Astrocyte (in vitro differentiated cells and primary cell): ENCODE measurements around the gene NSFL1C. TPM values are rescaled to one million over a fixed set of nuclear protein-coding genes. Genes with fewer than 3 reads are reported as not detected.

ENCODE experiments used
- DNase-seq: peaks from one replicate; pipeline ENCODE4 v3.0.0-alpha.2; 2010; ENCODE audit warnings: low read depth
- FAIRE-seq: peaks from 2 replicates; lab custom pipeline; 2011; peaks lifted over from hg19 to GRCh38; lab: Jason Lieb, UNC
- H2AFZ ChIP-seq: 2 replicates; pipeline ENCODE4 v1.6.0; 2012; ENCODE audit warnings: low read depth, low read length, inconsistent platforms
- H3K27ac ChIP-seq: 2 replicates; pipeline ENCODE4 v1.5.1; 2011; ENCODE audit warnings: low read depth, low read length, inconsistent platforms
- H3K27me3 ChIP-seq: 2 replicates; pipeline ENCODE4 v1.6.0; 2011; ENCODE audit warnings: low read length, inconsistent platforms; ENCODE audit not compliant: insufficient read depth
- H3K36me3 ChIP-seq: 2 replicates; pipeline ENCODE4 v1.5.1; 2011; ENCODE audit warnings: low read length, inconsistent platforms; ENCODE audit not compliant: insufficient read depth
- H3K4me1 ChIP-seq: 2 replicates; pipeline ENCODE4 v1.5.1; 2011; ENCODE audit warnings: low read length, inconsistent platforms; ENCODE audit not compliant: insufficient read depth
- H3K4me2 ChIP-seq: 2 replicates; pipeline ENCODE4 v1.6.0; 2012; ENCODE audit warnings: low read length, inconsistent platforms
- H3K4me3 ChIP-seq: 2 replicates; pipeline ENCODE4 v1.5.1; 2011; ENCODE audit warnings: low read depth, mild to moderate bottlenecking, low read length, inconsistent platforms; ENCODE audit not compliant: insufficient read depth
- H3K79me2 ChIP-seq: 2 replicates; pipeline ENCODE4 v1.6.0; 2012; ENCODE audit warnings: mild to moderate bottlenecking, low read length, inconsistent platforms; ENCODE audit not compliant: insufficient read depth
- H3K9ac ChIP-seq: 2 replicates; pipeline ENCODE4 v1.6.0; 2012; ENCODE audit warnings: mild to moderate bottlenecking, low read length, inconsistent platforms
- H3K9me3 ChIP-seq: 2 replicates; pipeline ENCODE4 v1.5.1; 2012; ENCODE audit warnings: low read depth, mild to moderate bottlenecking, low read length, inconsistent platforms; ENCODE audit not compliant: insufficient read depth
- H4K20me1 ChIP-seq: 2 replicates; pipeline ENCODE4 v1.6.0; 2012; ENCODE audit warnings: low read length, inconsistent platforms; ENCODE audit not compliant: insufficient read depth
- H3K27ac Mint-ChIP-seq: one replicate; pipeline ENCODE4 v1.8.0; 2021; ENCODE audit warnings: mild to moderate bottlenecking, mixed read lengths; ENCODE audit not compliant: unreplicated experiment
- H3K27me3 Mint-ChIP-seq: one replicate; pipeline ENCODE4 v1.8.0; 2021; ENCODE audit warnings: low read depth, mixed read lengths; ENCODE audit not compliant: unreplicated experiment
- H3K36me3 Mint-ChIP-seq: one replicate; pipeline ENCODE4 v1.8.0; 2021; ENCODE audit warnings: low read depth, mixed read lengths; ENCODE audit not compliant: unreplicated experiment
- H3K4me1 Mint-ChIP-seq: one replicate; pipeline ENCODE4 v1.8.0; 2021; ENCODE audit warnings: low read depth, mixed read lengths; ENCODE audit not compliant: unreplicated experiment
- H3K4me3 Mint-ChIP-seq: one replicate; pipeline ENCODE4 v1.8.0; 2021; ENCODE audit warnings: mild to moderate bottlenecking, moderate library complexity, mixed read lengths; ENCODE audit not compliant: unreplicated experiment
- H3K9me3 Mint-ChIP-seq: one replicate; pipeline ENCODE4 v1.8.0; 2021; ENCODE audit warnings: mild to moderate bottlenecking, mixed read lengths; ENCODE audit not compliant: unreplicated experiment
- CTCF ChIP-seq: IDR thresholded peaks from 2 replicates; pipeline ENCODE4 v1.5.1; 2011; ENCODE audit warnings: low read depth, mild to moderate bottlenecking, inconsistent platforms, low read length, moderate library complexity; ENCODE audit not compliant: insufficient read depth
- EZH2 ChIP-seq: IDR thresholded peaks from 2 replicates; pipeline ENCODE4 v1.6.1; 2012; ENCODE audit warnings: mild to moderate bottlenecking, low read length, inconsistent platforms; ENCODE audit not compliant: insufficient read depth
- total RNA-seq: library from RNA; stranded (reverse); gene quantifications from 2 replicates; pipeline ENCODE4 v1.2.1, GENCODE V29; 2021

Gene NSFL1C
- total RNA-seq, 1 donor from 2014 or later: 96.0 TPM

GRCh38 chr20:1431158-1431557 lies 35.5 kb downstream of the NSFL1C start:
- no peak overlapping the region for H3K27ac Mint-ChIP-seq

GRCh38 chr20:1430004-1430451 lies 36.6 kb downstream of the NSFL1C start:
- H3K9ac ChIP-seq: no peak overlapping the region
- TF ChIP-seq CTCF (no peak), EZH2 (no peak)
- H3K4me2 ChIP-seq: no peak overlapping the region
- Mint-ChIP-seq H3K4me1 (peaks cover 3% of the 10 kb centered on the region), H3K27me3 (no peaks in the 10 kb centered on the region), H3K36me3 (no peaks in the 10 kb centered on the region), H3K9me3 (no peaks in the 10 kb centered on the region), H3K4me3 (no peak overlapping the region), H3K27ac (peak overlapping the region; percentile 30)
- H3K27me3 ChIP-seq: peaks cover 2% of the 10 kb centered on the region
- H4K20me1 ChIP-seq: no peaks in the 10 kb centered on the region
- no peaks in the 10 kb centered on the region for H3K79me2 ChIP-seq
- H3K9me3 ChIP-seq: no peaks in the 10 kb centered on the region
- DNase-seq (no peak), FAIRE-seq (no peak)
- H3K4me1 ChIP-seq: peaks cover 9% of the 10 kb centered on the region
- no peak overlapping the region for H2AFZ ChIP-seq
- no peak overlapping the region for H3K4me3 ChIP-seq
- no peak overlapping the region for H3K27ac ChIP-seq
- no peaks in the 10 kb centered on the region for H3K36me3 ChIP-seq

More at GRCh38 chr20:1431158-1431557, 35.5 kb downstream of the NSFL1C start:
- no peaks in the 10 kb centered on the region for H3K9me3 Mint-ChIP-seq
- TF ChIP-seq EZH2: no peak
- no peak for TF ChIP-seq CTCF
- Histone ChIP-seq H4K20me1 (no peaks in the 10 kb centered on the region), H3K4me2 (no peak overlapping the region), H3K9me3 (no peaks in the 10 kb centered on the region), H3K9ac (no peak overlapping the region), H3K79me2 (no peaks in the 10 kb centered on the region), H3K27ac (no peak overlapping the region), H3K4me1 (peaks cover 9% of the 10 kb centered on the region), H3K4me3 (no peak overlapping the region), H3K27me3 (peaks cover 2% of the 10 kb centered on the region), H3K36me3 (no peaks in the 10 kb centered on the region), H2AFZ (no peak overlapping the region)
- H3K4me3 Mint-ChIP-seq: no peak overlapping the region
- peaks cover 3% of the 10 kb centered on the region for H3K4me1 Mint-ChIP-seq
- H3K27me3 Mint-ChIP-seq: no peaks in the 10 kb centered on the region
- H3K36me3 Mint-ChIP-seq: no peaks in the 10 kb centered on the region
- FAIRE-seq (no peak), DNase-seq (no peak)

GRCh38 chr20:1429143-1429728 lies 37.4 kb downstream of the NSFL1C start:
- H3K36me3 ChIP-seq: no peaks in the 10 kb centered on the region

More at GRCh38 chr20:1429143-1429728, 37.4 kb downstream of the NSFL1C start:
- Histone ChIP-seq H2AFZ (no peak overlapping the region), H3K4me3 (no peak overlapping the region), H3K79me2 (no peaks in the 10 kb centered on the region), H3K27ac (no peak overlapping the region), H3K4me2 (no peak overlapping the region), H3K27me3 (peaks cover 2% of the 10 kb centered on the region), H3K9ac (no peak overlapping the region), H4K20me1 (no peaks in the 10 kb centered on the region), H3K4me1 (peaks cover under 1% of the 10 kb centered on the region), H3K9me3 (no peaks in the 10 kb centered on the region)
- FAIRE-seq (no peak), DNase-seq (no peak)
- no peaks in the 10 kb centered on the region for H3K9me3 Mint-ChIP-seq
- TF ChIP-seq EZH2 (no peak), CTCF (no peak)
- H3K4me1 Mint-ChIP-seq: peaks cover 3% of the 10 kb centered on the region
- H3K27ac Mint-ChIP-seq: no peak overlapping the region
- no peaks in the 10 kb centered on the region for H3K27me3 Mint-ChIP-seq
- H3K36me3 Mint-ChIP-seq: no peaks in the 10 kb centered on the region
- H3K4me3 Mint-ChIP-seq: no peak overlapping the region
